Omental fat pad (tissue), 4 donors: ENCODE data around the gene TAAR5. TPM values are rescaled to one million over a fixed set of nuclear protein-coding genes. Genes with fewer than 3 reads are reported as not detected.

Experiments used
- ATAC-seq: fragments of 150-250 bp; one replicate; pipeline ENCODE4 v1.9.1; 2016; ENCODE audit warnings: mild to moderate bottlenecking, moderate library complexity; ENCODE audit not compliant: low FRiP score
- DNase-seq: peaks from one replicate; pipeline ENCODE4 v3.0.0-alpha.2; 2019; ENCODE audit warnings: low spot score
- total RNA-seq, 4 donors: library from RNA; depleted of rRNA; stranded (reverse); fragments of >200 nt; gene quantifications; one replicate each; pipeline ENCODE4 v1.1.0, GENCODE V29; 2016
- TF ChIP-seq, protein P1 (sequence below), 3 donors: fragments of 450-650 bp; IDR thresholded peaks; one replicate each; pipeline ENCODE4 v1.5.1; 2016 to 2017; ENCODE audit warnings: antibody characterized with exemption in 3 of 3, mild to moderate bottlenecking in 3 of 3, moderate library complexity in 2 of 3

TAAR5 gene
- total RNA-seq, 4 donors from 2014 or later: not detected

DNA sequence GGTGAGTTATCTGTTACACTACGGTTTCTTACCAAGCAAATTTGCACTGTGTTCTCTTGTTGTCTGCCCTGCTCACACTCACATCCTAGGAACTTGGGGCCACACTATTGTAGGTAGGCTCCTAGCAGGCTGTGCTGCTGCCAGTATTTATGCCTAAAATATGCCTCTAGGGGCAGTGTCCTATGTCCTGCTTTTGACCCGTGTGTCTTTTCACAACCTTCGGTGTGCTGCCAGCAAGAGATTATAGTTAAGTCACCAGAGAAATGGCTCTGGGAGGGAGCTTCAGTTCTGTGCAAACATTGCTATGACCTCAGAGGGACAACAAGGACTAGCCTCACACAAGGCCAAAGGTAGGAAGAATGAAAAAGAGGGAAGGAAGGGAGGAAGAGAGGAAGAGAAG lies 8.9 kb upstream of the TAAR5 start:
- TF ChIP-seq, protein P1, sequence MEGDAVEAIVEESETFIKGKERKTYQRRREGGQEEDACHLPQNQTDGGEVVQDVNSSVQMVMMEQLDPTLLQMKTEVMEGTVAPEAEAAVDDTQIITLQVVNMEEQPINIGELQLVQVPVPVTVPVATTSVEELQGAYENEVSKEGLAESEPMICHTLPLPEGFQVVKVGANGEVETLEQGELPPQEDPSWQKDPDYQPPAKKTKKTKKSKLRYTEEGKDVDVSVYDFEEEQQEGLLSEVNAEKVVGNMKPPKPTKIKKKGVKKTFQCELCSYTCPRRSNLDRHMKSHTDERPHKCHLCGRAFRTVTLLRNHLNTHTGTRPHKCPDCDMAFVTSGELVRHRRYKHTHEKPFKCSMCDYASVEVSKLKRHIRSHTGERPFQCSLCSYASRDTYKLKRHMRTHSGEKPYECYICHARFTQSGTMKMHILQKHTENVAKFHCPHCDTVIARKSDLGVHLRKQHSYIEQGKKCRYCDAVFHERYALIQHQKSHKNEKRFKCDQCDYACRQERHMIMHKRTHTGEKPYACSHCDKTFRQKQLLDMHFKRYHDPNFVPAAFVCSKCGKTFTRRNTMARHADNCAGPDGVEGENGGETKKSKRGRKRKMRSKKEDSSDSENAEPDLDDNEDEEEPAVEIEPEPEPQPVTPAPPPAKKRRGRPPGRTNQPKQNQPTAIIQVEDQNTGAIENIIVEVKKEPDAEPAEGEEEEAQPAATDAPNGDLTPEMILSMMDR (IDR thresholded peaks at IDR 0.05): no peak
- DNase-seq (no peak), ATAC-seq (no peak)

DNA sequence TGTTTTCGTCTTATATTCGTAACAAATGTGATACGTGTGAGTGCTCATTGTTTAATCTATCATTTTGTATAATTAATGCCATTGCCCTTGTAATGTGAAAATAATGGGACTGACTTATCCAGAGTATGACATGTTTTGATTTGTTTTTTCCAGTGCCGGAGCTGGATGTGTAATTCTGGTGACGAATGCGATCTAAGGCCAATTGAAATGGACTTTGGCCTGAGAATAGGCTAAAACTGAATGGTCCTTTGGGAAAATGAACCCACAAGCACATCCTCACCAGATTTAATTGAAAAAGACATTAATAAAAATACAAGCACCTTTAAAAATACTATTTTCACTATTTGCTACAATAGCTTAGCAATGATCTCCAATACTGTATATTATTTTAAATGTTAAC lies 6.7 kb upstream of the TAAR5 start:
- no peak for ATAC-seq
- TF ChIP-seq, protein P1 (IDR thresholded peaks at IDR 0.05): no peak
- no peak for DNase-seq

DNA sequence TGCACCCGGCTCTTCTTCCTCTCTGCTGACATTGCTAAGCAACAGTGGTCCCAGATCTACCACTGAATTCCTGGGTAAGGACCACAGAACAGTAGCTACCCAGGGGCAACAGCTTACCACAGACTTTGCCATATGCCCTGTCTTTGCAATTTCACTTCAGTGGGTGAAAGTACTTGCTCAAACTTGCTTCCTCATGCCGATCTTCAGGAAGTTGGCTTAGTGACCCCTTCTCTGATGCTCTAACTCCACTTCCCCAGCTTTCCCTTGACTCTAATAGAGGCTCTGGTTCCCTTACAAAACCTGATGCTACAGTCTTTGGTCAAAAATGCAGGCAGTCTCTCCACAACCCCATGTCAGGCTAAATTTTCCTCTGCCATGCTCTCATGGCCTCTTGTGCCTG lies 3.3 kb upstream of the TAAR5 start:
- DNase-seq (no peak), ATAC-seq (no peak)
- TF ChIP-seq, protein P1 (IDR thresholded peaks at IDR 0.05): no peak

DNA sequence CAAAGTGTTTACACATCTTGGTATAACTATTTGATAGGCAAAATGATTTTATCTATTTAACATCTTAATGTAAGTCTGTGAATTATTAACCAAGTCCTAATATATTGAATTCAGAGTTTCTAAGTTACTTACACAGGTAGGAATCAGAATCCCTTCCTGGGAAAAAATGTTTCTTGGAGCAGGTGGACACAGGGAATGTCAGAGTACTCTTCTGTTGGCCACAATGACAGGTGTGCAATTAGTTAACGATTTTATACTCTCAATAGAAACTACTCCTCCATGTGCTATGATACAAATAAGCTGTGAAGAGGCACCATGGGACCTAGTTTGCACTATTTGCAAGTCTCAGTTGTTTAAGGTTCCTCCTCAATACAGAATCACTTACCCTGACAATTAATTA lies 821 bp upstream of the TAAR5 start:
- ATAC-seq: no peak
- DNase-seq: no peak
- TF ChIP-seq, protein P1 (IDR thresholded peaks at IDR 0.05): no peak

DNA sequence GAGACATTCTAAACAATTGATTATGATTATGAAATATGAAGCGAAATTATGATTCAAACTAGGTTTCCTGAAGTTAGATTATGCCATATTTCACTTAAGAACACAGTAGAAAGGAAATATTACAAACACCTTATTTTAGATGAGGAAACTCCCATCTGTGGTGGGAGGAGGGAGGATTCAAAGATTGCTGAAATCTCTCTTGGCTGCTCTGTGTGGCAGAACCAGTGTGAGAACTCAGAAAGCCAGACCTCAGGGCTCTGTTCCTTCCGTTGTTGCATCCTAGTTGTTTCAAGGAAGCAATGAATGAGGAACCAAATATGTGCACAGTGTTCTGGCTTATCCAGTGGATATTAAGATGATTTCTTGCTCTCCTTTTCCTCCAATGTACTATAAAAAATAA lies 2.1 kb downstream of the TAAR5 start:
- TF ChIP-seq, protein P1 (IDR thresholded peaks at IDR 0.05): no peak
- ATAC-seq (no peak), DNase-seq (no peak)

DNA sequence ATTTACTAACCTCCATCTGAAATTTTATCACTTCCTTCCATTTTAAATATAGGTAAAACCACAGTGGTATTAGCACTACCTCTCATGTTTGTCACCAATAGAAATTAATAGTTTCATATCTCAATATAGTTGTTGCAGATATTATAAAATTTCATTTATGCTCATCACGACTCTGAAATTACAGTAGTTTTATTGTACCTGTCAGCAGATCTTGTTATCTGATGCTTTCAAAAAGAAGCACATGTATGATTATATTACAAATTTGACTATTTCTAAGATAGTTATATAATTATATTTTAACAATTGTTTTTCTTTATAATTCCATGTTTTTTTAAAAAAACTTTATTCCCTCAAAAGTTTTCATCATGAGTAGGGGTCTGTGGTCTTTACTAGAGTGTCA lies 4.8 kb downstream of the TAAR5 start:
- no peak for ATAC-seq
- TF ChIP-seq, protein P1 (IDR thresholded peaks at IDR 0.05): no peak
- DNase-seq: no peak

DNA sequence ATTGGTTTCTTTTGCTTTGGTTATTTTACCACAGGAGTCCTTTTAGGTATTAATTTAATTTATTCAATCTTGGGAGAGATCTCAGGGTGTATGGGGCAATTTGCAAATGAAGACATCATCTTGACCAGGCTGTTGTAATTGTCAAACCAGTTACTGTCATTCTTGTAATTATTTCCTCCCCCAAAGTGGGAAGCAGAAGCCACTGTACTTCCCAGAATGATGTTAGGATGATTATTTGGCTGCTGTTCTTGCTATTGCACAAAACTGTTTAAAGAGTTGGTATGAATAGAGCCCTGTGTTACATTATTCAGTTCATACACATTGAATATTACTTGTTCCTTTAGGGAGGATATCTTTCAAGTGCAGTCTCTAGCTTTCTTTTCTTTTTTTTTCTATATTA lies 17.8 kb downstream of the TAAR5 start:
- DNase-seq (no peak), ATAC-seq (no peak)
- TF ChIP-seq, protein P1 (IDR thresholded peaks at IDR 0.05): no peak
